Astrocyte (in vitro differentiated cells and primary cell): Measurements from ENCODE around the gene MRS2.

ENCODE experiments used
- CTCF ChIP-seq: IDR thresholded peaks from 2 replicates; pipeline ENCODE4 v1.5.1; 2011; ENCODE audit warnings: low read depth, mild to moderate bottlenecking, inconsistent platforms, low read length, moderate library complexity; ENCODE audit not compliant: insufficient read depth
- EZH2 ChIP-seq: IDR thresholded peaks from 2 replicates; pipeline ENCODE4 v1.6.1; 2012; ENCODE audit warnings: mild to moderate bottlenecking, low read length, inconsistent platforms; ENCODE audit not compliant: insufficient read depth

- TF ChIP-seq CTCF (no peak), EZH2 (no peak)
Observed at GRCh38 chr6:24381476-24382219, 21.1 kb upstream of the MRS2 start.
